DND-41 (cell line): ENCODE measurements around the gene NEK7.

ENCODE experiments used
- EZH2 ChIP-seq: IDR thresholded peaks from 3 replicates; pipeline ENCODE4 v1.6.1; 2012; ENCODE audit warnings: borderline replicate concordance, low read depth, mild to moderate bottlenecking, moderate library complexity, low read length, inconsistent platforms; ENCODE audit not compliant: severe bottlenecking
- TF ChIP-seq, protein P1 (sequence below): IDR thresholded peaks from 2 replicates; pipeline ENCODE4 v1.5.1; 2012; ENCODE audit warnings: borderline replicate concordance, low read length, moderate library complexity, mild to moderate bottlenecking; ENCODE audit not compliant: poor library complexity, severe bottlenecking; ENCODE audit errors: extremely low read depth

DNA sequence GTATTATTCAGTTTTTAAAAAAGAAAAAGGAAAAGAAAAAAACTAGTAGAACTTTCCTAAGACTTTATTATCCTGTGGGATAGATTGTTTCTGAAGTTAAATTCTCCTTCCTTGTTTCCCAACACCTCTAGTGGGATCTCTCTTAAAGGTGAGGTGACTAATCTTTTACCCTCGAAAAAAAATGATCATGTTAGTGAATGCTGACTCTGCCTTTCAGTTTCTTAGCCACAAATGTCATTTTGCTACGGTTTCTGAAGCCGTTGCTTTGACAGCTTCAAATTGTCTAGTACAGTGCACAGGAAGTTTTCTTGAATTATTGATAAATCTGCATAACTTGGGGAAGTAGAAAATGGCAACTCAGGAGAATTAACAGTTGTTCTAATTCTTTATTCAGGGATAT lies 13.0 kb upstream of the NEK7 start:
- TF ChIP-seq, protein P1, sequence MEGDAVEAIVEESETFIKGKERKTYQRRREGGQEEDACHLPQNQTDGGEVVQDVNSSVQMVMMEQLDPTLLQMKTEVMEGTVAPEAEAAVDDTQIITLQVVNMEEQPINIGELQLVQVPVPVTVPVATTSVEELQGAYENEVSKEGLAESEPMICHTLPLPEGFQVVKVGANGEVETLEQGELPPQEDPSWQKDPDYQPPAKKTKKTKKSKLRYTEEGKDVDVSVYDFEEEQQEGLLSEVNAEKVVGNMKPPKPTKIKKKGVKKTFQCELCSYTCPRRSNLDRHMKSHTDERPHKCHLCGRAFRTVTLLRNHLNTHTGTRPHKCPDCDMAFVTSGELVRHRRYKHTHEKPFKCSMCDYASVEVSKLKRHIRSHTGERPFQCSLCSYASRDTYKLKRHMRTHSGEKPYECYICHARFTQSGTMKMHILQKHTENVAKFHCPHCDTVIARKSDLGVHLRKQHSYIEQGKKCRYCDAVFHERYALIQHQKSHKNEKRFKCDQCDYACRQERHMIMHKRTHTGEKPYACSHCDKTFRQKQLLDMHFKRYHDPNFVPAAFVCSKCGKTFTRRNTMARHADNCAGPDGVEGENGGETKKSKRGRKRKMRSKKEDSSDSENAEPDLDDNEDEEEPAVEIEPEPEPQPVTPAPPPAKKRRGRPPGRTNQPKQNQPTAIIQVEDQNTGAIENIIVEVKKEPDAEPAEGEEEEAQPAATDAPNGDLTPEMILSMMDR = no peak
- no peak for TF ChIP-seq EZH2
